Nephron (organoid): ENCODE data around the gene KRT32.

ENCODE experiments used
- H3K27ac Mint-ChIP-seq, 3 experiments: 2 replicates each; pipeline ENCODE4 v1.8.0; 2020; ENCODE audit warnings: mixed read lengths in 3 of 3, mild to moderate bottlenecking in 2 of 3, moderate library complexity in 1 of 3
- H3K27me3 Mint-ChIP-seq: 2 replicates; pipeline ENCODE4 v1.8.0; 2021; ENCODE audit warnings: low read depth, mild to moderate bottlenecking, moderate library complexity, mixed read lengths
- H3K36me3 Mint-ChIP-seq: 2 replicates; pipeline ENCODE4 v1.8.0; 2020; ENCODE audit warnings: low read depth, mixed read lengths
- H3K4me1 Mint-ChIP-seq: 2 replicates; pipeline ENCODE4 v1.8.0; 2020; ENCODE audit warnings: mixed read lengths
- H3K4me3 Mint-ChIP-seq, 3 experiments: 2 replicates each; pipeline ENCODE4 v1.8.0; 2020; ENCODE audit warnings: mild to moderate bottlenecking in 3 of 3, mixed read lengths in 3 of 3, moderate library complexity in 2 of 3
- H3K9me3 Mint-ChIP-seq: 2 replicates; pipeline ENCODE4 v1.8.0; 2020; ENCODE audit warnings: mixed read lengths
- TF ChIP-seq, protein P1 (sequence below), 3 experiments: fragments of 200-600 bp; sonication (generic); IDR thresholded peaks; one replicate each; pipeline ENCODE4 v1.5.0; 2021; ENCODE audit warnings: antibody characterized with exemption in 3 of 3; ENCODE audit not compliant: unreplicated experiment in 3 of 3

The KRT32 gene

GRCh38 chr17:41466988-41467387 is at the start of gene KRT32:
KRT32 (minus strand) TSS chr17:41467386; CDS start chr17:41467325, 61 bp downstream.
- Mint-ChIP-seq H3K9me3 (peaks cover 22% of the 10 kb centered on the region), H3K27ac (peak within 1 kb of the TSS in 1 of 3 experiments; percentile 48), H3K4me3 (no peak within 1 kb of the TSS), H3K27me3 (peaks cover 19% of the 10 kb centered on the region), H3K36me3 (no peaks in the 10 kb centered on the region), H3K4me1 (no peaks in the 10 kb centered on the region)
- TF ChIP-seq, protein P1, sequence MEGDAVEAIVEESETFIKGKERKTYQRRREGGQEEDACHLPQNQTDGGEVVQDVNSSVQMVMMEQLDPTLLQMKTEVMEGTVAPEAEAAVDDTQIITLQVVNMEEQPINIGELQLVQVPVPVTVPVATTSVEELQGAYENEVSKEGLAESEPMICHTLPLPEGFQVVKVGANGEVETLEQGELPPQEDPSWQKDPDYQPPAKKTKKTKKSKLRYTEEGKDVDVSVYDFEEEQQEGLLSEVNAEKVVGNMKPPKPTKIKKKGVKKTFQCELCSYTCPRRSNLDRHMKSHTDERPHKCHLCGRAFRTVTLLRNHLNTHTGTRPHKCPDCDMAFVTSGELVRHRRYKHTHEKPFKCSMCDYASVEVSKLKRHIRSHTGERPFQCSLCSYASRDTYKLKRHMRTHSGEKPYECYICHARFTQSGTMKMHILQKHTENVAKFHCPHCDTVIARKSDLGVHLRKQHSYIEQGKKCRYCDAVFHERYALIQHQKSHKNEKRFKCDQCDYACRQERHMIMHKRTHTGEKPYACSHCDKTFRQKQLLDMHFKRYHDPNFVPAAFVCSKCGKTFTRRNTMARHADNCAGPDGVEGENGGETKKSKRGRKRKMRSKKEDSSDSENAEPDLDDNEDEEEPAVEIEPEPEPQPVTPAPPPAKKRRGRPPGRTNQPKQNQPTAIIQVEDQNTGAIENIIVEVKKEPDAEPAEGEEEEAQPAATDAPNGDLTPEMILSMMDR (IDR thresholded peaks at IDR 0.05; ENCODE audit: unreplicated experiment in 3 of 3): no peak

DNA sequence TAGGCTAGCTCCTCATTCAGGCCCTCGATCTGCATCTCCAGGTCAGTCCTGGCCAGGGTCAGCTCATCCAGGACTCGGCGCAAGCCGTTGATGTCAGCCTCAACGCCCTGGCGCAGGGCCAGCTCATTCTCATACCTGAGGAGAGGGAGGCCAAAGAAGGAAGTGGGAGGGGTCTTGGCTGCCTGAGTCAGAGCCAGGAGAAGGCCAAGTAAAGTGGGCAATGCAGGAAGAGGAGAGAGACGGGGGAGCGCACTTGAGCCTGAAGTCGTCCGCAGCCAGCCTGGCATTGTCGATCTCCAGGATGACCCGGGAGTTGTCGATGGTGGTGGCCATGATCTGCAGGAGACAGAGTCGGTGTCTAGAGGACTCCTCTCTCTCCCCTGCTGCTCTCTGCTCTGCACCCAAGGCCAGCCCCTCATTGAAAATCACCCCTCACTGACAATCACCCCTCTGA is 49.7 kb upstream of the KRT32 start:
- Mint-ChIP-seq H3K36me3 (no peaks in the 10 kb centered on the region), H3K27me3 (peaks cover 31% of the 10 kb centered on the region), H3K4me1 (peaks cover 13% of the 10 kb centered on the region), H3K9me3 (no peaks in the 10 kb centered on the region), H3K27ac (no peak overlapping the region), H3K4me3 (no peak overlapping the region)
- TF ChIP-seq, protein P1 (IDR thresholded peaks at IDR 0.05; ENCODE audit: unreplicated experiment in 3 of 3): no peak

- TF ChIP-seq, protein P1 (IDR thresholded peaks at IDR 0.05; ENCODE audit: unreplicated experiment in 3 of 3): no peak
- no peak overlapping the region for H3K4me3 Mint-ChIP-seq
- H3K27ac Mint-ChIP-seq: no peak overlapping the region
- H3K4me1 Mint-ChIP-seq: peaks cover 13% of the 10 kb centered on the region
- H3K36me3 Mint-ChIP-seq: no peaks in the 10 kb centered on the region
- no peaks in the 10 kb centered on the region for H3K9me3 Mint-ChIP-seq
- H3K27me3 Mint-ChIP-seq: peaks cover 26% of the 10 kb centered on the region
Observed at GRCh38 chr17:41516147-41516829, 49.1 kb upstream of the KRT32 start.

GRCh38 chr17:41513168-41513547 is 46.0 kb upstream of the KRT32 start:
- peaks cover 21% of the 10 kb centered on the region for H3K27me3 Mint-ChIP-seq
- TF ChIP-seq, protein P1 (IDR thresholded peaks at IDR 0.05; ENCODE audit: unreplicated experiment in 3 of 3): no peak
- H3K4me3 Mint-ChIP-seq: no peak overlapping the region
- no peaks in the 10 kb centered on the region for H3K9me3 Mint-ChIP-seq
- H3K36me3 Mint-ChIP-seq: no peaks in the 10 kb centered on the region
- no peaks in the 10 kb centered on the region for H3K4me1 Mint-ChIP-seq
- no peak overlapping the region for H3K27ac Mint-ChIP-seq

DNA sequence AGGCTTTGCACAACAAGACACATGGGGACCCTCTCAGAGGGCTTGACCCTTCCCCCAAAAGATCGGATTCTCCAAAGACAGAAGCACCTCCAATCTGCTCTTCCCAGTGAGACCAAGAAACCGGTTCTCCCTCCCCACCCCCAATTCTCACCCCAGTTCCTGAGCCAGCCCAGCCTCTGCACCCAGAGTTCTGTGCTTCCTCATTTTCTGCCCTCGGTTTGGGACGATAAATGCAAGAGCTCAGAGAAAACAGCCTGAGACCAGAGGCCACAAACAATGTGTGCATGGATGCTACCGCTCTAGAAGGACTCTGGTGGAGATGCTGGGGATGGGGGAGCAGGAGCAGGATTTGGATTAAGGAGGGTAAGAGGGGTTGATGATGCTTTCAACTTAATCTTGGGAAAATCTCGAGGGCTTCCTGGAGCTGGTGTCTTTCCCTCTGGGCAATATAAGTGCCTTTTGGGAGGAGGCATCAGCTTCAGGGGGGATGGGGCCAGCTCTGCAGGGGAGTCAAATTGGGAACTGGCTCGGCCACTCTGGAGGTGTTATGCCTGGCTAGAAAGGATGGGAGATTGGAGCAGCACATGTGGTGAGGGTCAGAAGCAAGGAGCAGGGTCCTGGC is 45.5 kb upstream of the KRT32 start:
- Mint-ChIP-seq H3K27me3 (peaks cover 23% of the 10 kb centered on the region), H3K27ac (no peak overlapping the region), H3K4me1 (no peaks in the 10 kb centered on the region), H3K36me3 (no peaks in the 10 kb centered on the region), H3K4me3 (no peak overlapping the region), H3K9me3 (no peaks in the 10 kb centered on the region)
- TF ChIP-seq, protein P1 (IDR thresholded peaks at IDR 0.05; ENCODE audit: unreplicated experiment in 3 of 3): no peak

GRCh38 chr17:41511716-41512115 is 44.5 kb upstream of the KRT32 start:
- Mint-ChIP-seq H3K4me1 (no peaks in the 10 kb centered on the region), H3K4me3 (no peak overlapping the region), H3K27me3 (peaks cover 29% of the 10 kb centered on the region), H3K36me3 (no peaks in the 10 kb centered on the region), H3K9me3 (no peaks in the 10 kb centered on the region), H3K27ac (no peak overlapping the region)
- TF ChIP-seq, protein P1 (IDR thresholded peaks at IDR 0.05; ENCODE audit: unreplicated experiment in 3 of 3): no peak
